HepG2 (cell line): ENCODE results near the gene TOP1. TPM values are rescaled to one million over a fixed set of nuclear protein-coding genes. Genes with fewer than 3 reads are reported as not detected.

Experiments
- ATAC-seq: fragments of 200-7000 bp; cut with Tn5 transposase; 3 replicates; pipeline ENCODE4 v1.9.1; 2020; ENCODE audit warnings: mild to moderate bottlenecking, moderate library complexity
- BruUV-seq: library from RNA; stranded (reverse); fragments of 400-500 nt; replicated peaks from 2 replicates; lab custom pipeline; 2021; lab: Mats Ljungman, UMichigan
- CTCF ChIA-PET: fragments of 300-600 bp; formaldehyde crosslinking; extraction: SDS; loops from one replicate; lab custom pipeline; 2021; ENCODE audit warnings: low total read pairs, inconsistent platforms, low intra/inter-chr PET ratio; lab: Yijun Ruan, JAX
- POLR2A ChIA-PET: fragments of 350-600 bp; sonication (Branson Sonifier 250); formaldehyde crosslinking; loops from one replicate; lab custom pipeline; 2020; ENCODE audit warnings: antibody characterized with exemption, inconsistent platforms; lab: Yijun Ruan, JAX
- DNase-seq: peaks from one replicate; pipeline ENCODE4 v3.0.0-alpha.2; 2015; ENCODE audit warnings: low spot score
- FAIRE-seq: peaks from 3 replicates; lab custom pipeline; 2011; peaks lifted over from hg19 to GRCh38; lab: Jason Lieb, UNC
- H2AFZ ChIP-seq: one replicate; pipeline ENCODE4 v1.6.1; 2011; ENCODE audit warnings: low read length, inconsistent platforms
- H3K27ac ChIP-seq: fragments of 300-600 bp; 3 replicates; pipeline ENCODE4 v1.8.0; 2011; ENCODE audit warnings: mixed run types, mild to moderate bottlenecking, mixed read lengths, low read length, inconsistent platforms; ENCODE audit not compliant: insufficient read depth; ENCODE audit errors: extremely low read length
- H3K27me3 ChIP-seq, 2 experiments: fragments of 200-600 bp in 1 of 2; 2 replicates in 1 of 2; 3 replicates in 1 of 2; pipeline versions ENCODE4 v1.6.0 to v1.8.0; 2011; ENCODE audit warnings: low read length in 2 of 2, mild to moderate bottlenecking in 2 of 2, moderate library complexity in 2 of 2, inconsistent platforms in 1 of 2; ENCODE audit not compliant: insufficient read depth in 2 of 2, control insufficient read depth in 1 of 2
- H3K36me3 ChIP-seq, 2 experiments: fragments of 200-600 bp in 1 of 2; replicated peaks in 1 of 2; 2 replicates in 1 of 2; 3 replicates in 1 of 2; pipeline versions ENCODE4 v1.5.1 to v1.8.0; 2011; ENCODE audit warnings: low read length in 2 of 2, inconsistent platforms in 1 of 2; ENCODE audit not compliant: insufficient read depth in 2 of 2, control insufficient read depth in 1 of 2
- H3K4me1 ChIP-seq: 2 replicates; pipeline ENCODE4 v1.5.1; 2012; ENCODE audit warnings: low read length, inconsistent platforms; ENCODE audit not compliant: insufficient read depth
- H3K4me2 ChIP-seq: 2 replicates; pipeline ENCODE4 v1.6.0; 2011; ENCODE audit warnings: low read depth, low read length, inconsistent platforms
- H3K4me3 ChIP-seq, 3 experiments: fragments of 200-600 bp in 1 of 3; sonication (generic), shearing (Covaris generic) in 1 of 3; replicated peaks in 1 of 3; 2 replicates each; pipeline ENCODE4 v1.5.1; 2011 to 2016; ENCODE audit warnings: low read length in 3 of 3, inconsistent platforms in 2 of 3, low read depth in 2 of 3, mild to moderate bottlenecking in 2 of 3, control low read depth in 1 of 3, mixed read lengths in 1 of 3; ENCODE audit not compliant: insufficient read depth in 1 of 3
- H3K79me2 ChIP-seq: one replicate; pipeline ENCODE4 v1.6.1; 2011; ENCODE audit warnings: low read length, inconsistent platforms; ENCODE audit not compliant: insufficient read depth
- H3K9ac ChIP-seq: 2 replicates; pipeline ENCODE4 v1.6.0; 2011; ENCODE audit warnings: mild to moderate bottlenecking, low read depth, low read length, inconsistent platforms; ENCODE audit not compliant: insufficient read depth
- H3K9me3 ChIP-seq: 2 replicates; pipeline ENCODE4 v1.5.1; 2012; ENCODE audit warnings: mild to moderate bottlenecking, low read length
- H4K20me1 ChIP-seq: 2 replicates; pipeline ENCODE4 v1.6.0; 2011; ENCODE audit warnings: inconsistent platforms, mild to moderate bottlenecking, low read length, moderate library complexity; ENCODE audit not compliant: insufficient read depth
- ELF1 ChIP-seq: sonication (generic); formaldehyde crosslinking; IDR thresholded peaks from 2 replicates; pipeline ENCODE4 v1.4.0; 2020; ENCODE audit warnings: missing genetic modification reagents
- PAWR ChIP-seq: sonication (generic); formaldehyde crosslinking; IDR thresholded peaks from 2 replicates; pipeline ENCODE4 v1.4.0; 2020; ENCODE audit warnings: missing genetic modification reagents, mild to moderate bottlenecking, borderline replicate concordance
- POLR2AphosphoS2 ChIP-seq: IDR thresholded peaks from 2 replicates; pipeline ENCODE4 v1.6.1; 2011; ENCODE audit warnings: low read depth, low read length, improper control_type of control experiment
- RBM22 ChIP-seq: fragments of 200-400 bp; formaldehyde crosslinking; optimal IDR thresholded peaks from 2 replicates; pipeline ENCODE3; 2017; ENCODE audit warnings: mild to moderate bottlenecking, low read length, moderate library complexity
- ZNF713 ChIP-seq: sonication (generic); formaldehyde crosslinking; IDR thresholded peaks from 2 replicates; pipeline ENCODE4 v1.4.0; 2020; ENCODE audit warnings: mild to moderate bottlenecking, missing genetic modification reagents
- whole genome bisulfite sequencing: methylation state at CpG from one replicate; pipeline ENCODE4 v1.1.6; 2017; ENCODE audit warnings: low lambda C conversion rate; 5-methylcytosine and 5-hydroxymethylcytosine counted together
- in situ Hi-C: cut with HindIII; loops from 2 replicates; pipeline ENCODE4 v1.10.0; 2017; ENCODE audit warnings: low pct_unique_long_range_greater_than_20kb; ENCODE audit not compliant: extremely low pct_ligation_motif_present
- intact Hi-C: fragments of 100-400 bp; cut with micrococcal nuclease; formaldehyde crosslinking; loops from one replicate; pipeline ENCODE4 v1.10.0; 2022; ENCODE audit not compliant: unreplicated experiment
- polyA plus RNA-seq, 8 experiments: library from polyadenylated mRNA; depleted of rRNA in 3 of 8; stranded (reverse) in 7 of 8; unstranded in 1 of 8; fragments of >200 nt; fragmentation: Illumina TruSeq in 4 of 8; extraction: Trizol in 4 of 8; gene quantifications; 2 replicates each; pipeline versions ENCODE4 v1.2.1 to v1.2.3, GENCODE V29; 2011 to 2016; ENCODE audit warnings: low read depth in 4 of 8, missing spikeins in 1 of 8, mixed read lengths in 1 of 8; ENCODE audit not compliant: insufficient read depth in 1 of 8
- total RNA-seq, 5 experiments: library from RNA; depleted of rRNA; stranded (reverse); fragments of >200 nt; fragmentation: Illumina TruSeq; extraction: Trizol; gene quantifications; 2 replicates each; pipeline ENCODE4 v1.2.3, GENCODE V29; 2016; ENCODE audit warnings: low read depth in 1 of 5
- TF ChIP-seq, protein P1 (sequence below): sonication (generic); formaldehyde crosslinking; IDR thresholded peaks from 2 replicates; pipeline ENCODE4 v1.9.0; 2022; ENCODE audit warnings: low read depth, missing genetic modification reagents

Gene TOP1
- total and polyA plus RNA-seq, 2 of the 13 experiments (the other 11 are each of a cell fraction or from before 2014, with no cell fraction given), result 10.2 to 19.4 TPM

DNA sequence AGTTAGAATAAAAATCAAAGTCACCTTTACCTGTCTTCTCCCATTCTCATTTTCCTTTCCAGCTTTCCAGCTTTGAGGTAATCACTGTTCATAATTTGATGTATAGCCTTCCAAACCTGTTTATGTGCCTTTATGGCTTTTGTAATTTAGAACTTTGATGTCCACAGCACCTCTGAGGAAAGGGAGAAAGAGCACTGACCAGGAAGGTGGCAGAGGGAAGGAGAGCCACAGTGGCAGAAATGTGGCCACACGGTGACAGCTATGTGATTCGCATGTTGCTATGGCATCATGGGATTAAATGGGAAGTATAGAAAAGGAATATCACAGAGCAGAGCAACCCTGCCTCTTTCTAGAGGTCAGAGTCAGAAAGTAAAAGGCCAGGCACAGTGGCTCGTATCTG is 57.0 kb downstream of the TOP1 start:
- no peaks in the 10 kb centered on the region for H3K79me2 ChIP-seq
- WGBS, result 96% methylated on average over 3 of the region's 3 CpGs
- FAIRE-seq (no peak), ATAC-seq (no peak), DNase-seq (no peak)
- no peaks in the 10 kb centered on the region for H3K4me1 ChIP-seq
- in situ Hi-C loops (no loop called here), intact Hi-C loops (no loop called here)
- no peaks in the 10 kb centered on the region for H3K9me3 ChIP-seq
- peak; percentile 91 for TF ChIP-seq RBM22
- TF ChIP-seq ZNF713 (CRISPR knock-in tag), result no peak
- peaks cover 37 to 68% of the 10 kb centered on the region in 2 experiments for H3K36me3 ChIP-seq
- no peak overlapping the region for H3K9ac ChIP-seq
- H3K4me2 ChIP-seq, result no peak overlapping the region
- H3K27me3 ChIP-seq, result no peaks in the 10 kb centered on the region
- POLR2A ChIA-PET, result no interaction called here
- no peak overlapping the region for H2AFZ ChIP-seq
- H3K4me3 ChIP-seq, result no peak overlapping the region
- TSS peak; percentile 26 for BruUV-seq
- H3K27ac ChIP-seq, result no peak overlapping the region
- CTCF ChIA-PET, result no interaction called here
- no peaks in the 10 kb centered on the region for H4K20me1 ChIP-seq

DNA sequence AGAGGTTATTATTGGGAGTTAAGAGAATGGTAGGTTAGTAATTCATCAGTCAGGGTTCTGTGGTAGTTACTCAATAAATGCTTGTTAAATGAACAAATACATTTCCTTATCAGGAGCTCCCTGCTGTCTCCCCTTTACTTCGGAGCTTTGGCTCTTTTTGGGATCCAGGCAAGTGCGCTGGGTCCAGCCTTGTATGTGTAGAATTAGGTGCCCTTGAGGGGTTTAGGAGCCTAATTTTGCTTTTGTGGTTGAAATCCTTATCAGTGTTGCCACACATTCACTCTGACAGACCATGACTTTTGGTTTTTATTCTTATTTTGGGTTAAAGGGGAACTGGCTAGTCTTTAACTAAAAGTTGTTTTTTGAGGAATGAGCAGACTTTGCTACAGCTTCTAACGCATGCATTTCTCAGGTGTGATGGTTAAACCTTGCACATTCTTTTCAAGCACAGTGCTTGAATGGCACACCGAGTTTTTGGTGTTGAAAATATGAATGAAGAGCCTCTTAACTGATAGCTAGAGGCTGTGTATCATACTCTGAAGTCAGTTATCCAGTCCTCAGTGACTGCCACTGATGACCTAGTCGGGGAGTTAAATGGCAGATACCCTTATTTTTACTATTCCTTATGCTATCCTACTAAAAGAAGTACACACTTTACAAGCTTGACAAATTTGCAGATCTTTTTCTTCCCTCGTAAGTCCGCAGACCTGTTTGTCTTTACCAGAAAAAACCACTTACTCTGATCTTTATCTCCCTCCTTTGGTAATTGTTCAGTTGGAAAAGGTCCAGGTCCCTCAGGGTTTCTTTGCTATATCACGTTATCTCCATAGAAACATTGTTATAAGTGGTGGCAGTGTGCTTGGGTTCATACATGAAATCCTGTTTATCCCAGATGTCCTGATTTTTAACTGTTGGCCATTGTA is 58.0 kb downstream of the TOP1 start:
- DNase-seq (no peak), ATAC-seq (no peak), FAIRE-seq (no peak)
- CTCF ChIA-PET, result no interaction called here
- Histone ChIP-seq H3K9ac (no peak overlapping the region), H3K9me3 (no peaks in the 10 kb centered on the region), H3K79me2 (no peaks in the 10 kb centered on the region), H3K4me1 (no peaks in the 10 kb centered on the region), H3K27ac (no peak overlapping the region), H3K4me2 (no peak overlapping the region), H4K20me1 (no peaks in the 10 kb centered on the region), H3K4me3 (no peak overlapping the region), H3K36me3 (peaks cover 30 to 62% of the 10 kb centered on the region in 2 experiments), H2AFZ (no peak overlapping the region), H3K27me3 (no peaks in the 10 kb centered on the region)
- TF ChIP-seq RBM22, result peak; percentile 81
- peak; percentile 39; the same call in 1 of the 2 replicates for TF ChIP-seq POLR2AphosphoS2
- no peak for TF ChIP-seq ELF1 (CRISPR knock-in tag)
- TF ChIP-seq, protein P1, sequence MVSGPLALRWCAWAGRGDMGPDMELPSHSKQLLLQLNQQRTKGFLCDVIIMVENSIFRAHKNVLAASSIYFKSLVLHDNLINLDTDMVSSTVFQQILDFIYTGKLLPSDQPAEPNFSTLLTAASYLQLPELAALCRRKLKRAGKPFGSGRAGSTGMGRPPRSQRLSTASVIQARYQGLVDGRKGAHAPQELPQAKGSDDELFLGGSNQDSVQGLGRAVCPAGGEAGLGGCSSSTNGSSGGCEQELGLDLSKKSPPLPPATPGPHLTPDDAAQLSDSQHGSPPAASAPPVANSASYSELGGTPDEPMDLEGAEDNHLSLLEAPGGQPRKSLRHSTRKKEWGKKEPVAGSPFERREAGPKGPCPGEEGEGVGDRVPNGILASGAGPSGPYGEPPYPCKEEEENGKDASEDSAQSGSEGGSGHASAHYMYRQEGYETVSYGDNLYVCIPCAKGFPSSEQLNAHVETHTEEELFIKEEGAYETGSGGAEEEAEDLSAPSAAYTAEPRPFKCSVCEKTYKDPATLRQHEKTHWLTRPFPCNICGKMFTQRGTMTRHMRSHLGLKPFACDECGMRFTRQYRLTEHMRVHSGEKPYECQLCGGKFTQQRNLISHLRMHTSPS (CRISPR knock-in tag), result no peak
- TF ChIP-seq PAWR (CRISPR knock-in tag), result no peak
- in situ Hi-C loops (no loop called here), intact Hi-C loops (no loop called here)
- POLR2A ChIA-PET, result no interaction called here
- BruUV-seq, result no TSS peak
- WGBS, result 91% methylated on average over 8 of the region's 8 CpGs
